ENCODE results near the gene ARMC9. TPM values are rescaled to one million over a fixed set of nuclear protein-coding genes. Genes with fewer than 3 reads are reported as not detected.
"Not testable (repeated sequence)": the region's sequence is repeated elsewhere in the genome, so short reads cannot be mapped to it uniquely, and the experiment has no call there.

The ARMC9 gene
- total RNA-seq, 2 donors from 2014 or later: 2.0 to 4.0 TPM

GRCh38 chr2:231393149-231394131, 195.0 kb downstream of the ARMC9 start:
- Mint-ChIP-seq H3K9me3 (no peaks in the 10 kb centered on the region), H3K27ac (peak overlapping the region; percentile 71 to 90), H3K36me3 (no peaks in the 10 kb centered on the region)
- DNase-seq (ENCODE audit: low spot score in 2 of 2): no peak
- ATAC-seq: peak in 1 of 2 donors; percentile 72

- Mint-ChIP-seq H3K9me3 (no peaks in the 10 kb centered on the region), H3K27ac (no peak overlapping the region), H3K36me3 (no peaks in the 10 kb centered on the region)
- DNase-seq (ENCODE audit: low spot score in 2 of 2) (no peak), ATAC-seq (no peak)
These were observed 196.0 kb downstream of the ARMC9 start for GRCh38 chr2:231394211-231395141.

- DNase-seq (ENCODE audit: low spot score in 2 of 2) (no peak), ATAC-seq (peak in 1 of 2 donors; percentile 13)
- Mint-ChIP-seq H3K27ac (no peak within 1 kb of the TSS), H3K36me3 (no peaks in the 10 kb centered on the region), H3K9me3 (no peaks in the 10 kb centered on the region)
These were observed 197.0 kb downstream of the ARMC9 start, which contains the start of gene B3GNT7 for GRCh38 chr2:231395188-231396057. B3GNT7 (plus strand) TSS chr2:231395710; CDS start chr2:231395804, 94 bp downstream.

- Mint-ChIP-seq H3K36me3 (no peaks in the 10 kb centered on the region), H3K27ac (no peak overlapping the region), H3K9me3 (no peaks in the 10 kb centered on the region)
- DNase-seq (ENCODE audit: low spot score in 2 of 2): no peak
- ATAC-seq: no peak
These were observed 197.8 kb downstream of the ARMC9 start for GRCh38 chr2:231396058-231396821.

- H3K9me3 Mint-ChIP-seq: no peaks in the 10 kb centered on the region
- no peak for DNase-seq (ENCODE audit: low spot score in 2 of 2)
These were observed 198.8 kb downstream of the ARMC9 start for GRCh38 chr2:231397011-231397927.

GRCh38 chr2:231397928-231398294, 199.5 kb downstream of the ARMC9 start:
- Mint-ChIP-seq H3K36me3 (no peaks in the 10 kb centered on the region), H3K27ac (no peak overlapping the region), H3K9me3 (no peaks in the 10 kb centered on the region)
- ATAC-seq (no peak), DNase-seq (ENCODE audit: low spot score in 2 of 2) (no peak)

More at GRCh38 chr2:231397011-231397927, 198.8 kb downstream of the ARMC9 start:
- Mint-ChIP-seq H3K36me3 (no peaks in the 10 kb centered on the region), H3K27ac (no peak overlapping the region)
- peak; percentile 65 to 66 for ATAC-seq

GRCh38 chr2:231398585-231398984, 200.2 kb downstream of the ARMC9 start:
- no peaks in the 10 kb centered on the region for H3K9me3 Mint-ChIP-seq
- H3K27ac Mint-ChIP-seq: no peak overlapping the region
- no peak for ATAC-seq
- no peak for DNase-seq (ENCODE audit: low spot score in 2 of 2)
- no peaks in the 10 kb centered on the region for H3K36me3 Mint-ChIP-seq

- DNase-seq (ENCODE audit: low spot score in 2 of 2) (no peak), ATAC-seq (no peak)
- Mint-ChIP-seq H3K27ac (no peak overlapping the region), H3K9me3 (no peaks in the 10 kb centered on the region), H3K36me3 (no peaks in the 10 kb centered on the region)
These were observed 200.8 kb downstream of the ARMC9 start for GRCh38 chr2:231399046-231399852.

GRCh38 chr2:231399853-231400680, 201.6 kb downstream of the ARMC9 start:
- no peak overlapping the region for H3K27ac Mint-ChIP-seq
- no peak for DNase-seq (ENCODE audit: low spot score in 2 of 2)
- no peaks in the 10 kb centered on the region for H3K36me3 Mint-ChIP-seq
- no peaks in the 10 kb centered on the region for H3K9me3 Mint-ChIP-seq
- no peak for ATAC-seq

GRCh38 chr2:231400681-231401080, 202.2 kb downstream of the ARMC9 start:
- H3K36me3 Mint-ChIP-seq; DNase-seq (ENCODE audit: low spot score in 2 of 2); ATAC-seq; H3K9me3 Mint-ChIP-seq; H3K27ac Mint-ChIP-seq: not testable (repeated sequence)

GRCh38 chr2:231401101-231401500, 202.7 kb downstream of the ARMC9 start:
- ATAC-seq; H3K36me3 Mint-ChIP-seq; DNase-seq (ENCODE audit: low spot score in 2 of 2); H3K9me3 Mint-ChIP-seq; H3K27ac Mint-ChIP-seq: not testable (repeated sequence)

- not testable (repeated sequence) for H3K36me3 Mint-ChIP-seq; ATAC-seq; H3K9me3 Mint-ChIP-seq; DNase-seq (ENCODE audit: low spot score in 2 of 2); H3K27ac Mint-ChIP-seq
These were observed 205.2 kb downstream of the ARMC9 start for GRCh38 chr2:231403421-231404182.

Data from activated naive CD4-positive, alpha-beta T cell treated with anti-CD3 and anti-CD28 coated beads, Interleukin-2, amount 50 U/mL, for 72 hours (primary cell).